Cardiac muscle cell (in vitro differentiated cells and primary cell): Measurements from ENCODE around the gene IGIP. TPM values are rescaled to one million over a fixed set of nuclear protein-coding genes. Genes with fewer than 3 reads are reported as not detected.

ENCODE experiments used
- DNase-seq, 2 donors: peaks; one replicate each; pipeline versions ENCODE4 v3.0.0 to v3.0.0-alpha.2; 2010 to 2017; ENCODE audit warnings: low read depth in 1 of 2, low spot score in 1 of 2
- H3K27ac ChIP-seq: fragments of 200-600 bp; sonication (generic); 2 replicates; pipeline ENCODE4 v1.5.1; 2016
- H3K27me3 ChIP-seq: fragments of 200-600 bp; sonication (generic); 2 replicates; pipeline ENCODE4 v1.6.0; 2016; ENCODE audit warnings: control low read depth
- H3K36me3 ChIP-seq: fragments of 200-600 bp; sonication (generic); 2 replicates; pipeline ENCODE4 v1.5.1; 2016; ENCODE audit warnings: control low read depth
- H3K4me1 ChIP-seq: fragments of 200-600 bp; sonication (generic); 2 replicates; pipeline ENCODE4 v1.8.1; 2017; ENCODE audit warnings: low read depth, mild to moderate bottlenecking, mixed run types
- H3K4me3 ChIP-seq: fragments of 200-600 bp; sonication (generic); 2 replicates; pipeline ENCODE4 v1.5.1; 2016; ENCODE audit warnings: mild to moderate bottlenecking
- H3K9me3 ChIP-seq: fragments of 200-600 bp; sonication (generic); 2 replicates; pipeline ENCODE4 v1.5.1; 2017; ENCODE audit warnings: low read depth, mild to moderate bottlenecking, control low read depth
- CTCF ChIP-seq: IDR thresholded peaks from 2 replicates; pipeline ENCODE4 v1.5.1; 2012; ENCODE audit warnings: low read depth, mild to moderate bottlenecking, low read length
- polyA plus RNA-seq: library from polyadenylated mRNA; unstranded; fragments of >200 nt; fragmentation: Nextera tagmentation; extraction: Ambion mirVana; gene quantifications from 2 replicates; pipeline ENCODE4 v1.2.1, GENCODE V29; 2016
- total RNA-seq: library from RNA; depleted of rRNA; stranded (reverse); fragments of >200 nt; gene quantifications from 2 replicates; pipeline ENCODE4 v1.2.3, GENCODE V29; 2016

IGIP gene
- total and polyA plus RNA-seq, 2 experiments from 2014 or later: 0.51 to 4.8 TPM

GRCh38 chr5:140175367-140176030 is 49.8 kb downstream of the IGIP start:
- no peaks in the 10 kb centered on the region for H3K36me3 ChIP-seq
- H3K27ac ChIP-seq: peak overlapping the region; percentile 94
- no peaks in the 10 kb centered on the region for H3K27me3 ChIP-seq
- peak; percentile 26 for TF ChIP-seq CTCF
- H3K4me1 ChIP-seq: peaks cover 4% of the 10 kb centered on the region
- no peaks in the 10 kb centered on the region for H3K9me3 ChIP-seq
- peak; percentile 75 to 87 for DNase-seq
- H3K4me3 ChIP-seq: peak overlapping the region; percentile 84

- peaks cover 4% of the 10 kb centered on the region for H3K4me1 ChIP-seq
- H3K9me3 ChIP-seq: no peaks in the 10 kb centered on the region
- peak in 1 of 2 donors; percentile 13 for DNase-seq
- H3K36me3 ChIP-seq: no peaks in the 10 kb centered on the region
- H3K27me3 ChIP-seq: no peaks in the 10 kb centered on the region
- TF ChIP-seq CTCF: no peak
- H3K4me3 ChIP-seq: peak overlapping the region; percentile 84
- peak overlapping the region; percentile 94 for H3K27ac ChIP-seq
Measured at GRCh38 chr5:140176031-140176387, 50.3 kb downstream of the IGIP start.

GRCh38 chr5:140178086-140178410 is 52.3 kb downstream of the IGIP start:
- TF ChIP-seq CTCF: no peak
- Histone ChIP-seq H3K4me1 (peaks cover 15% of the 10 kb centered on the region), H3K9me3 (no peaks in the 10 kb centered on the region), H3K27ac (no peak overlapping the region), H3K27me3 (no peaks in the 10 kb centered on the region), H3K36me3 (no peaks in the 10 kb centered on the region), H3K4me3 (no peak overlapping the region)
- no peak for DNase-seq

- no peak for DNase-seq
- Histone ChIP-seq H3K27me3 (no peaks in the 10 kb centered on the region), H3K4me1 (peaks cover 20% of the 10 kb centered on the region), H3K27ac (no peak overlapping the region), H3K36me3 (no peaks in the 10 kb centered on the region), H3K4me3 (no peak overlapping the region), H3K9me3 (no peaks in the 10 kb centered on the region)
- no peak for TF ChIP-seq CTCF
Measured at GRCh38 chr5:140178482-140179116, 52.9 kb downstream of the IGIP start.

Other genes with a start within 250 kb of the IGIP start
- 16.5 and 20.7 TPM in 2 replicates for gene NRG2, start 82.6 kb upstream of the IGIP start, total RNA-seq
- gene NRG2, start 82.6 kb upstream of the IGIP start, polyA plus RNA-seq: 13.5 and 14.5 TPM in 2 replicates
- gene PURA, start 11.8 kb upstream of the IGIP start, total RNA-seq: 6.1 and 9.0 TPM in 2 replicates
- gene PURA, start 11.8 kb upstream of the IGIP start, polyA plus RNA-seq: 7.0 and 11.1 TPM in 2 replicates
- 31.8 and 53.1 TPM in 2 replicates for gene CYSTM1, start 49.3 kb downstream of the IGIP start, total RNA-seq
- 72.4 and 83.7 TPM in 2 replicates for gene CYSTM1, start 49.3 kb downstream of the IGIP start, polyA plus RNA-seq
- 129 and 195 TPM in 2 replicates for gene PFDN1, start 177.2 kb downstream of the IGIP start, total RNA-seq
- 113 and 139 TPM in 2 replicates for gene PFDN1, start 177.2 kb downstream of the IGIP start, polyA plus RNA-seq
- gene HBEGF, start 220.7 kb downstream of the IGIP start, total RNA-seq: 4.9 TPM in 2 replicates
- gene HBEGF, start 220.7 kb downstream of the IGIP start, polyA plus RNA-seq: 3.7 and 5.1 TPM in 2 replicates
- gene SLC4A9, start 234.3 kb downstream of the IGIP start, total RNA-seq: not detected in 2 replicates
- gene SLC4A9, start 234.3 kb downstream of the IGIP start, polyA plus RNA-seq: 0.06 TPM in 1 of 2 replicates, not detected in the other